HepG2 (cell line): ENCODE data around the gene RIN3. TPM values are rescaled to one million over a fixed set of nuclear protein-coding genes. Genes with fewer than 3 reads are reported as not detected.

Experiments used
- ATAC-seq: fragments of 200-7000 bp; cut with Tn5 transposase; 3 replicates; pipeline ENCODE4 v1.9.1; 2020; ENCODE audit warnings: mild to moderate bottlenecking, moderate library complexity
- BruUV-seq: library from RNA; stranded (reverse); fragments of 400-500 nt; replicated peaks from 2 replicates; lab custom pipeline; 2021; lab: Mats Ljungman, UMichigan
- CTCF ChIA-PET: fragments of 300-600 bp; formaldehyde crosslinking; extraction: SDS; loops from one replicate; lab custom pipeline; 2021; ENCODE audit warnings: low total read pairs, inconsistent platforms, low intra/inter-chr PET ratio; lab: Yijun Ruan, JAX
- POLR2A ChIA-PET: fragments of 350-600 bp; sonication (Branson Sonifier 250); formaldehyde crosslinking; loops from one replicate; lab custom pipeline; 2020; ENCODE audit warnings: antibody characterized with exemption, inconsistent platforms; lab: Yijun Ruan, JAX
- DNase-seq: peaks from one replicate; pipeline ENCODE4 v3.0.0-alpha.2; 2015; ENCODE audit warnings: low spot score
- FAIRE-seq: peaks from 3 replicates; lab custom pipeline; 2011; peaks lifted over from hg19 to GRCh38; lab: Jason Lieb, UNC
- H2AFZ ChIP-seq: one replicate; pipeline ENCODE4 v1.6.1; 2011; ENCODE audit warnings: low read length, inconsistent platforms
- H3K27ac ChIP-seq: fragments of 300-600 bp; 3 replicates; pipeline ENCODE4 v1.8.0; 2011; ENCODE audit warnings: mixed run types, mild to moderate bottlenecking, mixed read lengths, low read length, inconsistent platforms; ENCODE audit not compliant: insufficient read depth; ENCODE audit errors: extremely low read length
- H3K27me3 ChIP-seq, 2 experiments: fragments of 200-600 bp in 1 of 2; 2 replicates in 1 of 2; 3 replicates in 1 of 2; pipeline versions ENCODE4 v1.6.0 to v1.8.0; 2011; ENCODE audit warnings: low read length in 2 of 2, mild to moderate bottlenecking in 2 of 2, moderate library complexity in 2 of 2, inconsistent platforms in 1 of 2; ENCODE audit not compliant: insufficient read depth in 2 of 2, control insufficient read depth in 1 of 2
- H3K36me3 ChIP-seq, 2 experiments: fragments of 200-600 bp in 1 of 2; replicated peaks in 1 of 2; 2 replicates in 1 of 2; 3 replicates in 1 of 2; pipeline versions ENCODE4 v1.5.1 to v1.8.0; 2011; ENCODE audit warnings: low read length in 2 of 2, inconsistent platforms in 1 of 2; ENCODE audit not compliant: insufficient read depth in 2 of 2, control insufficient read depth in 1 of 2
- H3K4me1 ChIP-seq: 2 replicates; pipeline ENCODE4 v1.5.1; 2012; ENCODE audit warnings: low read length, inconsistent platforms; ENCODE audit not compliant: insufficient read depth
- H3K4me2 ChIP-seq: 2 replicates; pipeline ENCODE4 v1.6.0; 2011; ENCODE audit warnings: low read depth, low read length, inconsistent platforms
- H3K4me3 ChIP-seq, 3 experiments: fragments of 200-600 bp in 1 of 3; sonication (generic), shearing (Covaris generic) in 1 of 3; replicated peaks in 1 of 3; 2 replicates each; pipeline ENCODE4 v1.5.1; 2011 to 2016; ENCODE audit warnings: low read length in 3 of 3, inconsistent platforms in 2 of 3, low read depth in 2 of 3, mild to moderate bottlenecking in 2 of 3, control low read depth in 1 of 3, mixed read lengths in 1 of 3; ENCODE audit not compliant: insufficient read depth in 1 of 3
- H3K79me2 ChIP-seq: one replicate; pipeline ENCODE4 v1.6.1; 2011; ENCODE audit warnings: low read length, inconsistent platforms; ENCODE audit not compliant: insufficient read depth
- H3K9ac ChIP-seq: 2 replicates; pipeline ENCODE4 v1.6.0; 2011; ENCODE audit warnings: mild to moderate bottlenecking, low read depth, low read length, inconsistent platforms; ENCODE audit not compliant: insufficient read depth
- H3K9me3 ChIP-seq: 2 replicates; pipeline ENCODE4 v1.5.1; 2012; ENCODE audit warnings: mild to moderate bottlenecking, low read length
- H4K20me1 ChIP-seq: 2 replicates; pipeline ENCODE4 v1.6.0; 2011; ENCODE audit warnings: inconsistent platforms, mild to moderate bottlenecking, low read length, moderate library complexity; ENCODE audit not compliant: insufficient read depth
- ETS1 ChIP-seq: sonication (generic); formaldehyde crosslinking; IDR thresholded peaks from 2 replicates; pipeline ENCODE4 v1.4.0; 2020; ENCODE audit warnings: missing genetic modification reagents
- FOXP1 ChIP-seq, 2 experiments: fragments of 450-650 bp in 1 of 2; IDR thresholded peaks; 2 replicates each; pipeline ENCODE4 v1.6.1; 2017 to 2018; ENCODE audit warnings: antibody characterized with exemption in 1 of 2
- PBX2 ChIP-seq: IDR thresholded peaks from 2 replicates; pipeline ENCODE4 v1.6.1; 2016; ENCODE audit warnings: control low read depth
- POGZ ChIP-seq: sonication (generic); formaldehyde crosslinking; IDR thresholded peaks from 2 replicates; pipeline ENCODE4 v1.4.0; 2020; ENCODE audit warnings: mild to moderate bottlenecking, missing genetic modification reagents
- RARA ChIP-seq: IDR thresholded peaks from 2 replicates; pipeline ENCODE4 v1.6.1; 2016; ENCODE audit warnings: missing genetic modification reagents, missing compliant biosample characterization
- SIX4 ChIP-seq: sonication (generic); formaldehyde crosslinking; IDR thresholded peaks from 2 replicates; pipeline ENCODE4 v1.4.0; 2020; ENCODE audit warnings: missing genetic modification reagents
- SNAPC2 ChIP-seq: sonication (generic); formaldehyde crosslinking; IDR thresholded peaks from 2 replicates; pipeline ENCODE4 v1.8.1; 2022; ENCODE audit warnings: mild to moderate bottlenecking, missing genetic modification reagents
- ZNF562 ChIP-seq: sonication (generic); formaldehyde crosslinking; IDR thresholded peaks from 2 replicates; pipeline ENCODE4 v1.8.0; 2022; ENCODE audit warnings: missing genetic modification reagents, borderline replicate concordance
- ZNF883 ChIP-seq: sonication (generic); formaldehyde crosslinking; IDR thresholded peaks from 2 replicates; pipeline ENCODE4 v1.5.1; 2020; ENCODE audit warnings: mild to moderate bottlenecking, missing genetic modification reagents; ENCODE audit errors: not compliant biosample characterization
- WGBS: methylation state at CpG from one replicate; pipeline ENCODE4 v1.1.6; 2017; ENCODE audit warnings: low lambda C conversion rate; 5-methylcytosine and 5-hydroxymethylcytosine counted together
- in situ Hi-C: cut with HindIII; loops from 2 replicates; pipeline ENCODE4 v1.10.0; 2017; ENCODE audit warnings: low pct_unique_long_range_greater_than_20kb; ENCODE audit not compliant: extremely low pct_ligation_motif_present
- intact Hi-C: fragments of 100-400 bp; cut with micrococcal nuclease; formaldehyde crosslinking; loops from one replicate; pipeline ENCODE4 v1.10.0; 2022; ENCODE audit not compliant: unreplicated experiment
- polyA plus RNA-seq, 8 experiments: library from polyadenylated mRNA; depleted of rRNA in 3 of 8; stranded (reverse) in 7 of 8; unstranded in 1 of 8; fragments of >200 nt; fragmentation: Illumina TruSeq in 4 of 8; extraction: Trizol in 4 of 8; gene quantifications; 2 replicates each; pipeline versions ENCODE4 v1.2.1 to v1.2.3, GENCODE V29; 2011 to 2016; ENCODE audit warnings: low read depth in 4 of 8, missing spikeins in 1 of 8, mixed read lengths in 1 of 8; ENCODE audit not compliant: insufficient read depth in 1 of 8
- total RNA-seq, 5 experiments: library from RNA; depleted of rRNA; stranded (reverse); fragments of >200 nt; fragmentation: Illumina TruSeq; extraction: Trizol; gene quantifications; 2 replicates each; pipeline ENCODE4 v1.2.3, GENCODE V29; 2016; ENCODE audit warnings: low read depth in 1 of 5
- TF ChIP-seq, protein P1 (sequence below): sonication (generic); formaldehyde crosslinking; IDR thresholded peaks from 2 replicates; pipeline ENCODE4 v1.4.0; 2020; ENCODE audit warnings: missing genetic modification reagents

Gene RIN3
- total and polyA plus RNA-seq, 2 of the 13 experiments (the other 11 are each of a cell fraction or from before 2014, with no cell fraction given) = 2.3 to 3.6 TPM

DNA sequence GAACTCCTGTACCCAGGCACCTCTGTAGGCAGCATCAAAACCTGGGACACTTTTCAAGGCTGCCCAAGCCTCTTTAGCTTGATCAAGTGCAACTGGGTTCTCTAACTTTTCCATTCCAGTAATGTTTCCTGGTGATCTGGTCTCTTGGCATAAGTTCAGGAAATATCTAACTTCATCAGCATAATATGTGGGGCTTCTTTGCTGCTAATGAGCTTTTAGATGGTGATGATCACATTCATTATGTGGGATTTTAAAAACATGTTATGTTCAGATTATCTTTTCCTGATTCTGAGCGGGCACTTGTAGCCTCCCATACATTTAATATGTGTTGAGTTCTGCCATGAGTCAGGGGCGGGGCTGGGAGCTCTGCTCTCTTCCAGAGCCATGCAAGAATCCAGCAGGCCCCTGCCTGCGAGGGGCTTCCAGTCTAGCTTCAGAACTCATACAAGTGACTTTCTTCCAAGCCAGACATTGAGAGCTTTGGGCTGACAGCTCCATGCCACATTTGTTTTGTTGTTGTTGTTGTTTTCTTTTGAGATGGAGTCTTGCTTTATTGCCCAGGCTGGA is 39.5 kb upstream of the RIN3 start:
- WGBS = 96% methylated on average over 3 of the region's 3 CpGs
- H2AFZ ChIP-seq = no peak overlapping the region

DNA sequence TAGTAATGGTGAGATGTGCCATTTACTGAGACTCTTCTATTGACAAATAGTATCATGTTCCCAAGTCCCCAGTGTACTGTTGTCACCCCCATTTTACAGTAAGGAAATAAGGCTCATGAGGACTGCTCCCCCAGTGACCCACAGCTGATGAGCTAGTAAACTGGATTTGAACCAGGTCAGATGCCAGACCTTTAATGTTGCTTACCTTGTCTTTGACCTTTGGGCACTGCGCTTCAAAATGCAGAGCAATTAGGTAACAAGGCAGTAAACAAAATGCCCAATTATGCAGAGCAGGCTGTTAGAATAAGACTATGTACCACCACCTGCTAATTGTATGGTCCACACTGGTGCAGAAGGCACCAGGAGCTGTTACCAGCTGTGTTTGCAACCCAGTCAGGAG is 38.5 kb upstream of the RIN3 start:
- DNase-seq (no peak), ATAC-seq (no peak), FAIRE-seq (no peak)
- ChIA-PET CTCF (no interaction called here), POLR2A (no interaction called here)
- Histone ChIP-seq H3K4me3 (no peak overlapping the region), H3K79me2 (no peaks in the 10 kb centered on the region), H3K9ac (no peak overlapping the region), H3K4me1 (peaks cover 45% of the 10 kb centered on the region), H3K4me2 (no peak overlapping the region), H3K27ac (no peak overlapping the region), H3K9me3 (no peaks in the 10 kb centered on the region), H4K20me1 (no peaks in the 10 kb centered on the region), H3K36me3 (no peaks in the 10 kb centered on the region), H3K27me3 (no peaks in the 10 kb centered on the region; a peak in 2 of 5 replicates), H2AFZ (no peak overlapping the region)
- intact Hi-C loops (no loop called here), in situ Hi-C loops (no loop called here)
- WGBS = 7% methylated on average over 1 of the region's 1 CpG
- no peak for TF ChIP-seq ETS1 (CRISPR knock-in tag)
- TF ChIP-seq, protein P1, sequence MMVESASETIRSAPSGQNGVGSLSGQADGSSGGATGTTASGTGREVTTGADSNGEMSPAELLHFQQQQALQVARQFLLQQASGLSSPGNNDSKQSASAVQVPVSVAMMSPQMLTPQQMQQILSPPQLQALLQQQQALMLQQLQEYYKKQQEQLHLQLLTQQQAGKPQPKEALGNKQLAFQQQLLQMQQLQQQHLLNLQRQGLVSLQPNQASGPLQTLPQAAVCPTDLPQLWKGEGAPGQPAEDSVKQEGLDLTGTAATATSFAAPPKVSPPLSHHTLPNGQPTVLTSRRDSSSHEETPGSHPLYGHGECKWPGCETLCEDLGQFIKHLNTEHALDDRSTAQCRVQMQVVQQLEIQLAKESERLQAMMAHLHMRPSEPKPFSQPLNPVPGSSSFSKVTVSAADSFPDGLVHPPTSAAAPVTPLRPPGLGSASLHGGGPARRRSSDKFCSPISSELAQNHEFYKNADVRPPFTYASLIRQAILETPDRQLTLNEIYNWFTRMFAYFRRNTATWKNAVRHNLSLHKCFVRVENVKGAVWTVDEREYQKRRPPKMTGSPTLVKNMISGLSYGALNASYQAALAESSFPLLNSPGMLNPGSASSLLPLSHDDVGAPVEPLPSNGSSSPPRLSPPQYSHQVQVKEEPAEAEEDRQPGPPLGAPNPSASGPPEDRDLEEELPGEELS (CRISPR knock-in tag) = 0 out of 2 replicates have a peak, but pooled peaks have one; percentile 22
- peak; percentile 65 for TF ChIP-seq RARA (CRISPR knock-in tag)
- TF ChIP-seq FOXP1 (IDR thresholded peaks at IDR 0.05) = no peak
- TF ChIP-seq FOXP1 (CRISPR knock-in tag; IDR thresholded peaks at IDR 0.05) = peak; percentile 39; the same call in 1 of the 2 replicates
- TF ChIP-seq POGZ (CRISPR knock-in tag) = no peak
- TF ChIP-seq ZNF883 = no peak
- BruUV-seq = no TSS peak

More for the DNA sequence above, 39.5 kb upstream of the RIN3 start:
- Histone ChIP-seq H3K4me1 (peaks cover 45% of the 10 kb centered on the region), H3K27me3 (no peaks in the 10 kb centered on the region; a peak in 2 of 5 replicates), H3K79me2 (no peaks in the 10 kb centered on the region), H3K4me3 (no peak overlapping the region), H4K20me1 (no peaks in the 10 kb centered on the region), H3K9me3 (no peaks in the 10 kb centered on the region), H3K27ac (no peak overlapping the region), H3K9ac (no peak overlapping the region), H3K4me2 (peak overlapping the region; percentile 48), H3K36me3 (no peaks in the 10 kb centered on the region)
- ChIA-PET POLR2A (interaction anchor here (1.1 kb wide), 1 partner anchor 37 kb away, joined by 3 read pairs; no protein-coding TSS in a partner anchor), CTCF (no interaction called here)
- no TSS peak for BruUV-seq
- DNase-seq (no peak), FAIRE-seq (no peak), ATAC-seq (no peak)
- intact Hi-C loops (loop anchor here (5.0 kb wide), 1 partner anchor 38 kb away; the partner anchor contains the start of gene RIN3), in situ Hi-C loops (no loop called here)
- 0 out of 2 replicates have a peak, but pooled peaks have one; percentile 4 for TF ChIP-seq PBX2 (CRISPR knock-in tag)
- no peak for TF ChIP-seq ZNF562 (CRISPR knock-in tag)
- 0 out of 2 replicates have a peak, but pooled peaks have one; percentile 3 for TF ChIP-seq SIX4
- TF ChIP-seq SNAPC2 = 0 out of 2 replicates have a peak, but pooled peaks have one; percentile 28
